LNCAP (cell line): ENCODE measurements around the gene EIF4E2.

Experiments
- CTCF ChIP-seq: fragments of 450-650 bp; IDR thresholded peaks from 2 replicates; pipeline ENCODE4 v1.5.1; 2017; ENCODE audit warnings: mild to moderate bottlenecking

EIF4E2 gene

GRCh38 chr2:232550354-232551249 lies at the start of gene EIF4E2, which contains the start of gene TIGD1:
Gene EIF4E2 (plus strand): TSS chr2:232550689. CDS start chr2:232550725, 36 bp downstream.
Gene TIGD1 (minus strand): TSS chr2:232550557. CDS start chr2:232549882, 675 bp downstream.
- TF ChIP-seq CTCF = no peak

- no peak for TF ChIP-seq CTCF
Measured at GRCh38 chr2:232501331-232501771, 49.1 kb upstream of the EIF4E2 start.

DNA sequence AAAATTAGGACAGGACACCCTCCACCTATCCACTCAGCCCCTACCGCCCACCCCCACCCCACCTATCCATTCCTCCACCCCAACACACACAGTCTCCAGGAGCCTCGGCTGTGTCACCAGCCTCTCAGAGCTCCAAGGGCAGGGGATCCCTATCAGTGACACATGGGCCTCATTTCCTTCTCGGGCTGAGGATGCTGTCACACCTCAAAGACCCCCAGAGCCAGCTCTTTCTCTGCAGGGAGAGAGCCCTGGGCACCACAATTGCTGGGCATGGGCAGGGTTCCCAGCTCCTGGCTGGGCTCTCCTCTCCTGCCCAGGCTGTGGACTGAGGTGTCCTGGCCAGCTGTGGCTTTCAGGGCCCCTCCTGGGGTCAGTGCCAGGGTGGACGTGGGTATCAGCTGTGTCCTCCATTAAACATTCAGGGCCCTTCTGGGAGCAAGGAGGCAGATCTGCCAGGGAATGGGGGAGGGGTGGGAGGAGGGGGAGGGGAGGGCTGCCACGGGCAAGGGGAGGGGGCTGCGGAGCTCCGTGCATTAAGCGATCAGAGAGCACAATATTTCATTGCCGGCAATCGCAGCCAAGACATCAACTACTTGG lies 48.6 kb upstream of the EIF4E2 start:
- no peak for TF ChIP-seq CTCF

GRCh38 chr2:232502511-232502910 lies 48.0 kb upstream of the EIF4E2 start:
- no peak for TF ChIP-seq CTCF

GRCh38 chr2:232502911-232503808 lies 47.3 kb upstream of the EIF4E2 start:
- no peak for TF ChIP-seq CTCF

GRCh38 chr2:232503809-232504323 lies 46.6 kb upstream of the EIF4E2 start:
- no peak for TF ChIP-seq CTCF

DNA sequence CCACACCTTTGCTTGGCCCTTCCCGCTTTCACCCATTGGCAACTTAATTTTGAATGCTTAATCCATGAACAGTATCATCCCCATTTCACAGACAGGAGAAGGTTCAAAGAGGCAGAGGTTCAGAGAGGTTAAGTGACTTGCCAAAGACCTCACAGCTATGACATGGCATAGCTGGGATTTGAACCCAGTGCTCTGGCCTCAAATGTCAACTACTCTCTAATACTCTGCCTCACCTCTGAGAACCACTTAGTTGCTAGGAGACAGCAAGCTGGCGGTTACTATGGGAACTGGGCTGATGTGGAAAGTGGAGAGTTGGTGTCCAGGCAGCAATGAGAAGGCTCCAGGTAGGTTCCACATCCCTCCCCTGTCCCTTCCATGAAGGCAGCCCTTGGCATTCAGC lies 46.1 kb upstream of the EIF4E2 start:
- no peak for TF ChIP-seq CTCF
